Neutrophil (primary cell): Measurements from ENCODE around the gene MAPKAPK3.
"Not testable (repeated sequence)": the region's sequence is repeated elsewhere in the genome, so short reads cannot be mapped to it uniquely, and the experiment has no call there.

ENCODE experiments used
- H3K27ac ChIP-seq: fragments of 200-600 bp; sonication (generic); 2 replicates; pipeline ENCODE4 v1.5.1; 2016; ENCODE audit warnings: mild to moderate bottlenecking, moderate library complexity
- H3K27me3 ChIP-seq: fragments of 200-600 bp; sonication (generic); 2 replicates; pipeline ENCODE4 v1.6.0; 2016; ENCODE audit warnings: mild to moderate bottlenecking
- H3K36me3 ChIP-seq: fragments of 200-600 bp; sonication (generic); 2 replicates; pipeline ENCODE4 v1.5.1; 2017
- H3K4me1 ChIP-seq, 2 experiments: fragments of 200-600 bp in 1 of 2; sonication (generic) in 1 of 2; 1 replicate in 1 of 2; 2 replicates in 1 of 2; pipeline versions ENCODE4 v1.5.1 to v1.6.1; 2013 to 2016; ENCODE audit warnings: low read depth in 1 of 2, low read length in 1 of 2, mild to moderate bottlenecking in 1 of 2, moderate library complexity in 1 of 2; ENCODE audit not compliant: control insufficient read depth in 1 of 2, insufficient read depth in 1 of 2
- H3K4me3 ChIP-seq, 2 experiments: fragments of 200-600 bp in 1 of 2; sonication (generic) in 1 of 2; 1 replicate in 1 of 2; 2 replicates in 1 of 2; pipeline ENCODE4 v1.5.1; 2013 to 2016; ENCODE audit warnings: low read depth in 1 of 2, low read length in 1 of 2, mild to moderate bottlenecking in 1 of 2, moderate library complexity in 1 of 2
- H3K9me3 ChIP-seq: fragments of 200-600 bp; sonication (generic); 2 replicates; pipeline ENCODE4 v1.5.1; 2016
- CTCF ChIP-seq: fragments of 200-600 bp; sonication (generic); IDR thresholded peaks from 2 replicates; pipeline ENCODE4 v1.5.1; 2016; ENCODE audit warnings: antibody characterized with exemption

Gene MAPKAPK3

GRCh38 chr3:50665081-50665840 lies 48.3 kb downstream of the MAPKAPK3 start:
- no peak overlapping the region for H3K4me3 ChIP-seq
- H3K4me1 ChIP-seq: no peaks in the 10 kb centered on the region
- no peaks in the 10 kb centered on the region for H3K9me3 ChIP-seq
- H3K27me3 ChIP-seq: peaks cover 24% of the 10 kb centered on the region
- no peaks in the 10 kb centered on the region for H3K36me3 ChIP-seq
- no peak overlapping the region for H3K27ac ChIP-seq
- no peak for TF ChIP-seq CTCF

- H3K27me3 ChIP-seq: peaks cover 29% of the 10 kb centered on the region
- not testable (repeated sequence) for H3K36me3 ChIP-seq, H3K4me3 ChIP-seq, H3K4me1 ChIP-seq, H3K27ac ChIP-seq, H3K9me3 ChIP-seq
These were observed 48.8 kb downstream of the MAPKAPK3 start for GRCh38 chr3:50665841-50666115.

GRCh38 chr3:50666837-50667236 lies 49.9 kb downstream of the MAPKAPK3 start:
- Histone ChIP-seq H3K36me3 (no peaks in the 10 kb centered on the region), H3K4me3 (no peak overlapping the region), H3K27ac (no peak overlapping the region), H3K27me3 (peaks cover 40% of the 10 kb centered on the region), H3K9me3 (no peaks in the 10 kb centered on the region), H3K4me1 (no peaks in the 10 kb centered on the region)
- no peak for TF ChIP-seq CTCF

- H3K4me1 ChIP-seq: peaks cover 0 to 10% of the 10 kb centered on the region in 2 experiments
These were observed 54.4 kb downstream of the MAPKAPK3 start for GRCh38 chr3:50671331-50671730.

GRCh38 chr3:50672656-50673055 lies 55.7 kb downstream of the MAPKAPK3 start:
- Histone ChIP-seq H3K27ac (no peak overlapping the region), H3K4me3 (no peak overlapping the region), H3K27me3 (peaks cover 83% of the 10 kb centered on the region), H3K9me3 (no peaks in the 10 kb centered on the region), H3K36me3 (no peaks in the 10 kb centered on the region), H3K4me1 (peaks cover 0 to 10% of the 10 kb centered on the region in 2 experiments)
- TF ChIP-seq CTCF: no peak

More at GRCh38 chr3:50671331-50671730, 54.4 kb downstream of the MAPKAPK3 start:
- no peak for TF ChIP-seq CTCF
- Histone ChIP-seq H3K27me3 (peaks cover 83% of the 10 kb centered on the region), H3K4me3 (no peak overlapping the region), H3K27ac (no peak overlapping the region), H3K9me3 (no peaks in the 10 kb centered on the region), H3K36me3 (no peaks in the 10 kb centered on the region)

- TF ChIP-seq CTCF: no peak
These were observed 57.0 kb downstream of the MAPKAPK3 start for GRCh38 chr3:50673931-50674330.

More at GRCh38 chr3:50673931-50674330, 57.0 kb downstream of the MAPKAPK3 start:
- no peaks in the 10 kb centered on the region for H3K36me3 ChIP-seq
- peaks cover 0 to 10% of the 10 kb centered on the region in 2 experiments for H3K4me1 ChIP-seq
- no peak overlapping the region for H3K27ac ChIP-seq
- H3K27me3 ChIP-seq: peaks cover 90% of the 10 kb centered on the region
- no peak overlapping the region for H3K4me3 ChIP-seq
- H3K9me3 ChIP-seq: no peaks in the 10 kb centered on the region
